Osteoblast (primary cell): ENCODE measurements around the gene CCDC12. TPM values are rescaled to one million over a fixed set of nuclear protein-coding genes. Genes with fewer than 3 reads are reported as not detected.

Experiments
- DNase-seq: peaks from one replicate; pipeline ENCODE4 v3.0.0; 2011; ENCODE audit warnings: low spot score, mixed read lengths; ENCODE audit not compliant: insufficient read length; ENCODE audit errors: missing footprints
- H2AFZ ChIP-seq: 2 replicates; pipeline ENCODE4 v1.6.0; 2011; ENCODE audit warnings: mild to moderate bottlenecking, low read length
- H3K27ac ChIP-seq: 2 replicates; pipeline ENCODE4 v1.5.1; 2011; ENCODE audit warnings: mild to moderate bottlenecking, low read depth, low read length, moderate library complexity
- H3K27me3 ChIP-seq: 2 replicates; pipeline ENCODE4 v1.6.0; 2012; ENCODE audit warnings: mild to moderate bottlenecking, control low read depth, inconsistent platforms, low read length, moderate library complexity; ENCODE audit not compliant: insufficient read depth
- H3K36me3 ChIP-seq: 2 replicates; pipeline ENCODE4 v1.5.1; 2011; ENCODE audit warnings: mild to moderate bottlenecking, low read length, control low read depth, moderate library complexity; ENCODE audit not compliant: insufficient read depth
- H3K4me1 ChIP-seq: 2 replicates; pipeline ENCODE4 v1.5.1; 2011; ENCODE audit warnings: mild to moderate bottlenecking, low read length, control low read depth, moderate library complexity; ENCODE audit not compliant: insufficient read depth
- H3K4me2 ChIP-seq: 2 replicates; pipeline ENCODE4 v1.6.0; 2011; ENCODE audit warnings: mild to moderate bottlenecking, low read length; ENCODE audit not compliant: insufficient read depth
- H3K4me3 ChIP-seq: fragments of 200-600 bp; sonication (generic); 3 replicates; pipeline ENCODE4 v1.5.1; 2012; ENCODE audit warnings: mild to moderate bottlenecking, low read length, inconsistent platforms; ENCODE audit not compliant: insufficient read depth
- H3K79me2 ChIP-seq: 2 replicates; pipeline ENCODE4 v1.6.0; 2012; ENCODE audit warnings: mild to moderate bottlenecking, low read length, control low read depth, inconsistent platforms; ENCODE audit not compliant: insufficient read depth
- H3K9me3 ChIP-seq: 2 replicates; pipeline ENCODE4 v1.5.1; 2011; ENCODE audit warnings: low read depth, low read length, control low read depth
- H4K20me1 ChIP-seq: 2 replicates; pipeline ENCODE4 v1.6.0; 2012; ENCODE audit warnings: mild to moderate bottlenecking, low read length, control low read depth; ENCODE audit not compliant: insufficient read depth
- total RNA-seq: library from RNA; depleted of rRNA; stranded (reverse); fragments of >200 nt; gene quantifications from 2 replicates; pipeline ENCODE4 v1.2.3, GENCODE V29; 2012
- TF ChIP-seq, protein P1 (sequence below): IDR thresholded peaks from 2 replicates; pipeline ENCODE4 v1.5.1; 2011; ENCODE audit warnings: mild to moderate bottlenecking, low read depth, low read length, moderate library complexity; ENCODE audit errors: extremely low read depth

CCDC12 gene
- total RNA-seq, 1 donor: 20.6 TPM

DNA sequence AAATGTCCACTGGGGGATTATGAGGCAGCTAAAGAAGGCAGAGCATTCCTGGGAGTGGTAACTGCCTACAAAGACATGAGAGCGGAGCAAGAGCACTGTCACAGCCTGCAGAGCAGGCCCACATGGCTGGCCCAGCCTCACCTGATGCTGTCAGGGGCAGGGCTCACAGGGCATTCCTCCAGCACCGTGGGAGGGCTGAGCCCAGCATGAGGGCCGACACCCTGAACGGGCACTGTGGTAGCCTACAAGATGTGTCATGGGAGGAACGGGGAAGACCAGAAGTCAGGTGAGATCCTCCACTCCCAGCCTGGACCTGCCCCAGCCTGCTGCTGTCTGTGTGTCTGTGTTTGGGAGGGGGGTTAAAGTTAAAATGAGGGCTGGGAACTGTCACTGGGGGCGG, 30.1 kb downstream of the CCDC12 start:
- Histone ChIP-seq H4K20me1 (peaks cover 94% of the 10 kb centered on the region), H3K36me3 (no peaks in the 10 kb centered on the region), H3K4me2 (no peak overlapping the region), H2AFZ (no peak overlapping the region), H3K4me1 (peaks cover 20% of the 10 kb centered on the region), H3K27me3 (no peaks in the 10 kb centered on the region), H3K27ac (no peak overlapping the region), H3K79me2 (peaks cover 99% of the 10 kb centered on the region), H3K4me3 (no peak overlapping the region), H3K9me3 (no peaks in the 10 kb centered on the region)
- TF ChIP-seq, protein P1, sequence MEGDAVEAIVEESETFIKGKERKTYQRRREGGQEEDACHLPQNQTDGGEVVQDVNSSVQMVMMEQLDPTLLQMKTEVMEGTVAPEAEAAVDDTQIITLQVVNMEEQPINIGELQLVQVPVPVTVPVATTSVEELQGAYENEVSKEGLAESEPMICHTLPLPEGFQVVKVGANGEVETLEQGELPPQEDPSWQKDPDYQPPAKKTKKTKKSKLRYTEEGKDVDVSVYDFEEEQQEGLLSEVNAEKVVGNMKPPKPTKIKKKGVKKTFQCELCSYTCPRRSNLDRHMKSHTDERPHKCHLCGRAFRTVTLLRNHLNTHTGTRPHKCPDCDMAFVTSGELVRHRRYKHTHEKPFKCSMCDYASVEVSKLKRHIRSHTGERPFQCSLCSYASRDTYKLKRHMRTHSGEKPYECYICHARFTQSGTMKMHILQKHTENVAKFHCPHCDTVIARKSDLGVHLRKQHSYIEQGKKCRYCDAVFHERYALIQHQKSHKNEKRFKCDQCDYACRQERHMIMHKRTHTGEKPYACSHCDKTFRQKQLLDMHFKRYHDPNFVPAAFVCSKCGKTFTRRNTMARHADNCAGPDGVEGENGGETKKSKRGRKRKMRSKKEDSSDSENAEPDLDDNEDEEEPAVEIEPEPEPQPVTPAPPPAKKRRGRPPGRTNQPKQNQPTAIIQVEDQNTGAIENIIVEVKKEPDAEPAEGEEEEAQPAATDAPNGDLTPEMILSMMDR: no peak
- no peak for DNase-seq

DNA sequence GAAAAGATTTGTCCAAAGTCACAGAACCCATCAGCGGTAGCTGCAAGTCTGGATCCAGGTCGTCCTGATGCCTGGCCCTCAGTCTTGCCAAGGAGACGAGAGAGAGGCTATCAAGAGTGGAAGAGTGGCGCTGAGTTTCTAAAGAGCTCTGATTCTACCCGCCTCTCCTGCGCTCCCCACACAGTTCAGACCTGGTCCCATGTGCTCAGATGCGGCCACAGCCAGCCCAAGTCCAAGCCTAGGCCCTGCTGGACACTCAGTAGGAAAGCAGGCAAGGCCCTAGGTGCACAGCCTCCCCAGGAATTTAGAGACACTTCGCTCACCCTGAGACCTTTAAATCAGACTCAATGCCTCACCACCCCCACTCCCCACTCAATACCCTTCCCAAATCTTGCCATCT, 32.4 kb downstream of the CCDC12 start:
- TF ChIP-seq, protein P1: no peak
- Histone ChIP-seq H3K36me3 (peaks cover 9% of the 10 kb centered on the region), H3K27ac (no peak overlapping the region), H3K9me3 (no peaks in the 10 kb centered on the region), H3K4me1 (peaks cover 20% of the 10 kb centered on the region), H3K79me2 (peaks cover 93% of the 10 kb centered on the region), H4K20me1 (peaks cover 93% of the 10 kb centered on the region), H3K4me3 (no peak overlapping the region), H3K4me2 (no peak overlapping the region), H2AFZ (no peak overlapping the region), H3K27me3 (no peaks in the 10 kb centered on the region)
- DNase-seq: no peak

DNA sequence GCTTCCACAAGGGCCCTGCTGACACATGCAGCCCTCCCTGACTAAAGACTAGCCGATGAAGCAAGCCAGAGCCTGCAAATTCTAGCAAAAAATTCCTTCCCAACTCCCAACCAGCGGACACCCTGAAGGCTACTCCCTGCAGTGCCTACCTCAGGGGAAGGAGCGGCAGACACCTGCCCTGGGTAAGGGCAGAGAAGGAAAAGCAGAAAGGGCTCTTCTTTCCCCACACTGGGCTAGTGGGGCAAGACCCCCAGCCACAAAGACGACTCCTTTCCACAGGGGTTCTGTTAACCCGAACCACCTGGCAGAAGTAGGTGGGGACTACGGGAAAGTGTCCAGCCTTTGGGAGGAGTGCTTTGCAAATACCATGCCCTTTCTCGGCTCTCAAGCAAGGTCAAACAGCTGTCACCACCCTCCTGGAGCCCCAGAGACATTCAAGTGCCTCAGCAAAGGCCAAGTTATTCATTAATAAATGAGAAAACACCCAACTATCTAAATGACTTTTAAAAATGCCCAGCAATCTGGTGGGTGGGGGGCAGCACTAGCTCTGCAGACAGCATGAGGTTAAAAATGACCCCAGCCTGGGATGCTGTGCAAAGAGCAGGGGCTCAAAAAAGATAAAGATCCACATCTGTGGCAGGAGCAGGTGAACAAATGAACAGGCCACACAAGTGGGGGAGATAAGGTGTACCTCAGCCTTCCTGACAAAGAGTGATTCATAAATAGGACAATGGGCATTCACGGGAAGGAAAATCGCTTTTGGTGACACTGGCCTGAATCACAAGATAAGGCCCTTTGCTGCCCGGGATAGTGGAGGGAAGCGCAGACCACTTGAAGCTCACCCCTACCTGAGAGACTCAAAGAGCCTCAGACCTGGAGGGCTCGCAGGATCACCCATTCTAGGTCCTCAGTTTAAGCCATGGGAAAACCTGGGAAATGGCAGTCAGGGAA, 33.0 kb downstream of the CCDC12 start:
- no peaks in the 10 kb centered on the region for H3K27me3 ChIP-seq
- H3K4me3 ChIP-seq: no peak overlapping the region
- TF ChIP-seq, protein P1: no peak
- peaks cover 16% of the 10 kb centered on the region for H3K36me3 ChIP-seq
- no peak overlapping the region for H3K27ac ChIP-seq
- H3K9me3 ChIP-seq: no peaks in the 10 kb centered on the region
- H3K4me2 ChIP-seq: no peak overlapping the region
- peaks cover 86% of the 10 kb centered on the region for H4K20me1 ChIP-seq
- peaks cover 93% of the 10 kb centered on the region for H3K79me2 ChIP-seq
- no peak overlapping the region for H2AFZ ChIP-seq
- peaks cover 16% of the 10 kb centered on the region for H3K4me1 ChIP-seq
- no peak for DNase-seq

DNA sequence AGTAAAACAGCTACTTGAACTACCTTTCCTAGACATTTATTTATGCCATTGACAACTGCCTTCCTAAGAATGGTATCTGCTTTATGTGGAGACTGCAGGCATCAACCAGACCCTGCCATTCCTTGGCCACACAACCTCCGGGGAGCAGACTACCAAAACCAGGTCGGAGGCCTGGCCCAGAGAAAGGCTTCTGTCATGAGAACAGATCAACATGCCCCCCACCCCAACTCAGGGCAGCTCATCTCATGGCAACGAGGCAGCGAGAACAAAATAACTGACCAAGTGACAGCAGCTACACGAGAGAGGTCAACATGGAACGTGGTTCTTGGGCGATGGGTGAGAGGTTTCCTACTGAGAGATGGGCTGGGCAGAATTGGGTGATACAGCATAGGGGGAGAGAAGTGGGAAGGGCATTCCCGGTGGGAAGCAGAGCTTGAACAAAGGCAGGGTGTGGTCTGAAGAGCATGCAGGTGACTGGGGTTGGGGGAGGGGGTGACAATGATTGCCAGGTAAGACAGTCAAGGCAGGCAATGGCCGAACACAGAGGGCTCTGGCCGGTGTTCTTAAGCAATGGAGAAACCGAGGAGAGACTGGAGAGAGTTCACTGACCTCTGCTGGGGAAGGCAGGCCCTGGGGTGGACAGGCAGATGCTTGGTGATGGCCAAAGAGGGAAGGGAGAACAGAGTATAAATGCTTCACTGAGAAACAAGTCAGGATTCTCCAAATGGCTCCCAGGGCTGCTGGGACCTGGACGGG, 33.9 kb downstream of the CCDC12 start:
- peaks cover 82% of the 10 kb centered on the region for H4K20me1 ChIP-seq
- TF ChIP-seq, protein P1: no peak
- H3K9me3 ChIP-seq: no peaks in the 10 kb centered on the region
- H3K36me3 ChIP-seq: peaks cover 22% of the 10 kb centered on the region
- peaks cover 92% of the 10 kb centered on the region for H3K79me2 ChIP-seq
- H3K4me2 ChIP-seq: no peak overlapping the region
- H2AFZ ChIP-seq: no peak overlapping the region
- H3K4me1 ChIP-seq: peaks cover 7% of the 10 kb centered on the region
- H3K27ac ChIP-seq: no peak overlapping the region
- H3K27me3 ChIP-seq: no peaks in the 10 kb centered on the region
- DNase-seq: no peak
- no peak overlapping the region for H3K4me3 ChIP-seq
